HCT116 (cell line): ENCODE results near the gene WDR37. TPM values are rescaled to one million over a fixed set of nuclear protein-coding genes. Genes with fewer than 3 reads are reported as not detected.

Experiments used
- ATAC-seq: fragments of 200-7000 bp; cut with Tn5 transposase; 2 replicates; pipeline ENCODE4 v1.9.1; 2020; ENCODE audit warnings: mild to moderate bottlenecking, moderate library complexity
- BruUV-seq: library from RNA; stranded (reverse); fragments of 400-500 nt; replicated peaks from 2 replicates; lab custom pipeline; 2021; lab: Mats Ljungman, UMichigan
- CTCF ChIA-PET: fragments of 300-600 bp; sonication (Branson Sonifier 250); formaldehyde crosslinking; loops from one replicate; lab custom pipeline; 2021; ENCODE audit warnings: antibody characterized with exemption; lab: Charles Lee
- POLR2A ChIA-PET: fragments of 300-600, 350-600 bp; sonication (Branson Sonifier 250); formaldehyde crosslinking; loops from one replicate; lab custom pipeline; 2021; ENCODE audit warnings: antibody characterized with exemption; lab: Charles Lee
- RAD21 ChIA-PET, 2 experiments: fragments of 300-600 bp; sonication (Branson Sonifier 250); formaldehyde crosslinking; loops; one replicate each; lab custom pipeline; 2023; ENCODE audit warnings: low total read pairs in 2 of 2; ENCODE audit not compliant: uncharacterized antibody in 2 of 2, unreplicated experiment in 2 of 2, low non-redundant PET in 1 of 2; lab: Charles Lee
- DNase-seq: peaks from one replicate; pipeline ENCODE4 v3.0.0-alpha.2; 2010; ENCODE audit warnings: low read depth, low spot score
- H2AFZ ChIP-seq: fragments of 200-600 bp; shearing (Covaris generic), sonication (generic); 2 replicates; pipeline ENCODE4 v1.6.1; 2017; ENCODE audit warnings: low read depth, mixed run types, mixed read lengths, antibody characterized with exemption, low read length; ENCODE audit not compliant: poor library complexity, severe bottlenecking
- H3K27ac ChIP-seq: 2 replicates; pipeline ENCODE4 v1.5.1; 2012; ENCODE audit warnings: low read depth, low read length
- H3K27me3 ChIP-seq: fragments of 200-600 bp; sonication (generic); 2 replicates; pipeline ENCODE4 v1.6.1; 2016; ENCODE audit warnings: mixed run types, low read length, mixed read lengths; ENCODE audit not compliant: insufficient read depth
- H3K36me3 ChIP-seq, 2 experiments: fragments of 200-500 bp in 1 of 2; fragments of 200-600 bp in 1 of 2; sonication (Bioruptor generic) in 1 of 2; sonication (generic) in 1 of 2; 2 replicates each; pipeline versions ENCODE4 v1.5.1 to v1.6.1; 2014 to 2016; ENCODE audit warnings: low read length in 2 of 2, inconsistent platforms in 1 of 2, mixed read lengths in 1 of 2, mixed run types in 1 of 2; ENCODE audit not compliant: insufficient read depth in 2 of 2, control insufficient read depth in 1 of 2
- H3K4me1 ChIP-seq, 2 experiments: fragments of 200-600 bp in 1 of 2; sonication (generic) in 1 of 2; 2 replicates each; pipeline versions ENCODE4 v1.5.1 to v1.6.1; 2012 to 2017; ENCODE audit warnings: low read length in 2 of 2, inconsistent platforms in 1 of 2, mild to moderate bottlenecking in 1 of 2, mixed read lengths in 1 of 2, mixed run types in 1 of 2, moderate library complexity in 1 of 2; ENCODE audit not compliant: insufficient read depth in 2 of 2, control insufficient read depth in 1 of 2
- H3K4me2 ChIP-seq: fragments of 200-600 bp; sonication (generic); 2 replicates; pipeline ENCODE4 v1.6.1; 2017; ENCODE audit warnings: mixed run types, low read length, mixed read lengths
- H3K4me3 ChIP-seq, 2 experiments: fragments of 200-600 bp in 1 of 2; sonication (generic) in 1 of 2; replicated peaks in 1 of 2; 2 replicates each; pipeline ENCODE4 v1.5.1; 2011 to 2016; ENCODE audit warnings: low read length in 2 of 2, control low read depth in 1 of 2, low read depth in 1 of 2, mild to moderate bottlenecking in 1 of 2, mixed read lengths in 1 of 2, mixed run types in 1 of 2
- H3K79me2 ChIP-seq: fragments of 200-600 bp; sonication (generic); 2 replicates; pipeline ENCODE4 v1.6.1; 2017; ENCODE audit warnings: mild to moderate bottlenecking, mixed run types, low read length, moderate library complexity, mixed read lengths; ENCODE audit not compliant: insufficient read depth
- H3K9ac ChIP-seq: fragments of 200-600 bp; sonication (generic); 2 replicates; pipeline ENCODE4 v1.6.1; 2016; ENCODE audit warnings: low read length, mixed read lengths
- H3K9me2 ChIP-seq: fragments of 200-600 bp; sonication (generic), shearing (Covaris generic); 2 replicates; pipeline ENCODE4 v1.6.1; 2017; ENCODE audit warnings: mixed run types, mild to moderate bottlenecking, moderate library complexity; ENCODE audit not compliant: insufficient read depth
- H3K9me3 ChIP-seq, 2 experiments: fragments of 200-500 bp in 1 of 2; fragments of 200-600 bp in 1 of 2; sonication (Bioruptor generic) in 1 of 2; sonication (generic) in 1 of 2; 2 replicates each; pipeline ENCODE4 v1.6.1; 2014 to 2017; ENCODE audit warnings: low read length in 2 of 2, mixed read lengths in 2 of 2, inconsistent platforms in 1 of 2, low read depth in 1 of 2, mild to moderate bottlenecking in 1 of 2, mixed run types in 1 of 2, moderate library complexity in 1 of 2; ENCODE audit not compliant: control insufficient read depth in 1 of 2, insufficient read depth in 1 of 2
- H4K20me1 ChIP-seq: fragments of 200-600 bp; sonication (generic), shearing (Covaris generic); 2 replicates; pipeline ENCODE4 v1.6.1; 2017; ENCODE audit warnings: mixed run types, mild to moderate bottlenecking, moderate library complexity; ENCODE audit not compliant: insufficient read depth
- ATF3 ChIP-seq: IDR thresholded peaks from 2 replicates; pipeline ENCODE4 v1.6.1; 2012
- CEBPB ChIP-seq: IDR thresholded peaks from 2 replicates; pipeline ENCODE4 v1.6.1; 2012; ENCODE audit warnings: low read depth
- EGR1 ChIP-seq: IDR thresholded peaks from 2 replicates; pipeline ENCODE4 v1.6.1; 2012; ENCODE audit warnings: low read depth
- POLR2AphosphoS5 ChIP-seq: IDR thresholded peaks from 2 replicates; pipeline ENCODE4 v1.6.1; 2011; ENCODE audit warnings: mild to moderate bottlenecking, low read depth, low read length, moderate library complexity
- SRF ChIP-seq: IDR thresholded peaks from 2 replicates; pipeline ENCODE4 v1.6.1; 2012; ENCODE audit warnings: low read depth
- ZFX ChIP-seq: fragments of 450-650 bp; IDR thresholded peaks from 2 replicates; pipeline ENCODE4 v1.6.1; 2017
- ZNF274 ChIP-seq: fragments of 200-500 bp; sonication (Bioruptor generic); IDR thresholded peaks from 2 replicates; pipeline ENCODE4 v1.6.1; 2014; ENCODE audit warnings: mild to moderate bottlenecking, low read depth, low read length, inconsistent platforms
- intact Hi-C: fragments of 100-400 bp; cut with micrococcal nuclease; formaldehyde crosslinking; loops from 2 replicates; pipeline ENCODE4 v1.10.0; 2022
- total RNA-seq: library from RNA; stranded (reverse); gene quantifications from one replicate; pipeline ENCODE4 v1.2.1, GENCODE V29; 2021; ENCODE audit not compliant: unreplicated experiment
- TF ChIP-seq, protein P1 (sequence below): IDR thresholded peaks from 2 replicates; pipeline ENCODE4 v1.6.1; 2011; ENCODE audit warnings: mild to moderate bottlenecking, low read length, moderate library complexity; ENCODE audit not compliant: insufficient replicate concordance; ENCODE audit errors: extremely low read depth

The WDR37 gene
- total RNA-seq, 1 experiment from 2014 or later, result 9.1 TPM

DNA sequence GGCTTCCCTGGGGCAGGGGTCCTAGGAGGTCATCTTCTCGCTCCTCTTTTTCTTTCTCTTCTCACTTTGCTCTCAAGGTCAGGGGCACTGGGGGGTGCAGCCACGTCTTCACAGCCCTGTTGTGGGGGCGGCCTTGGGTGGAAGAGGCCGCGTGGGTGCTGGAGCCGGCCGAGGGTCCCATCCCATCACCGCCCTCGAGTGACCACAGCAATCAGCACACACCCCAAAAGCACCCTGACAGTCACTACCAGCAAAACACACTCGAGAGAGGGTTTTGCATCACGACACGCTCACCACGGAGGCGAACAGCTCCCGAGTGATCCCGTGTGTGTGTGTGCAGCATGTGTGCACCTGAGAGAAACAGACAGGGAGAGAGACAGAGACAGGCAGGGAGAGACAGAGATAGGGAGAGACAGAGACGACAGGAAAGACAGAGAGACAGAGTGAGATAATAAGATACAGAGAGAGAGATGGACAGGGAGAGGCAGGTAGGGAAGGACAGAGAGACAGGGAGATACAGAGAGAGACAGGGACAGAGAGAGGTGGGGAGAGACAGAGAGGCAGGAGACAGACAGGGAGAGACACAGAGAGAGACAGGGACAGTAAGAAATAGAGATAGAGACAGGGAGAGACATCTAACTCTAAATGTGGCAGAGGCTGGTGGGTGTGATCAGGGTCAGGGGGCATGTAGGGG, 100.9 kb downstream of the WDR37 start:
- intact Hi-C loops, result no loop called here
- TF ChIP-seq POLR2AphosphoS5 (no peak), ZFX (no peak), ATF3 (no peak), CEBPB (no peak), ZNF274 (no peak), EGR1 (no peak), SRF (no peak)
- TF ChIP-seq, protein P1, sequence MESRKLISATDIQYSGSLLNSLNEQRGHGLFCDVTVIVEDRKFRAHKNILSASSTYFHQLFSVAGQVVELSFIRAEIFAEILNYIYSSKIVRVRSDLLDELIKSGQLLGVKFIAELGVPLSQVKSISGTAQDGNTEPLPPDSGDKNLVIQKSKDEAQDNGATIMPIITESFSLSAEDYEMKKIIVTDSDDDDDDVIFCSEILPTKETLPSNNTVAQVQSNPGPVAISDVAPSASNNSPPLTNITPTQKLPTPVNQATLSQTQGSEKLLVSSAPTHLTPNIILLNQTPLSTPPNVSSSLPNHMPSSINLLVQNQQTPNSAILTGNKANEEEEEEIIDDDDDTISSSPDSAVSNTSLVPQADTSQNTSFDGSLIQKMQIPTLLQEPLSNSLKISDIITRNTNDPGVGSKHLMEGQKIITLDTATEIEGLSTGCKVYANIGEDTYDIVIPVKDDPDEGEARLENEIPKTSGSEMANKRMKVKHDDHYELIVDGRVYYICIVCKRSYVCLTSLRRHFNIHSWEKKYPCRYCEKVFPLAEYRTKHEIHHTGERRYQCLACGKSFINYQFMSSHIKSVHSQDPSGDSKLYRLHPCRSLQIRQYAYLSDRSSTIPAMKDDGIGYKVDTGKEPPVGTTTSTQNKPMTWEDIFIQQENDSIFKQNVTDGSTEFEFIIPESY, result no peak
- Histone ChIP-seq H3K9me2 (no peaks in the 10 kb centered on the region), H3K4me2 (no peak overlapping the region), H3K4me3 (no peak overlapping the region), H4K20me1 (no peaks in the 10 kb centered on the region), H3K27me3 (peaks cover 6% of the 10 kb centered on the region; the same call in 1 of the 2 replicates), H2AFZ (no peak overlapping the region), H3K79me2 (no peaks in the 10 kb centered on the region), H3K36me3 (no peaks in the 10 kb centered on the region), H3K9ac (no peak overlapping the region), H3K27ac (no peak overlapping the region), H3K4me1 (no peaks in the 10 kb centered on the region), H3K9me3 (no peaks in the 10 kb centered on the region)
- CTCF ChIA-PET, result no interaction called here
- BruUV-seq, result no TSS peak
- RAD21 ChIA-PET, result no interaction called here
- POLR2A ChIA-PET, result no interaction called here
- ATAC-seq (no peak), DNase-seq (no peak)
